ENCODE data around the gene TERT.
"Not testable (repeated sequence)": the region's sequence is repeated elsewhere in the genome, so short reads cannot be mapped to it uniquely, and the experiment has no call there.

TERT gene

GRCh38 chr5:1294835-1295649 lies at the start of gene TERT:
Gene TERT, minus strand, starts transcription at chr5:1295068. Its CDS starts 79 bp downstream, at chr5:1294989.
- DNase-seq (ENCODE audit: low read depth) = peak; percentile 68

- DNase-seq (ENCODE audit: low read depth) = peak; percentile 5
Observed at GRCh38 chr5:1343931-1344901, 49.3 kb upstream of the TERT start.

- DNase-seq (ENCODE audit: low read depth) = no peak
Observed at GRCh38 chr5:1343315-1343751, 48.5 kb upstream of the TERT start.

GRCh38 chr5:1342711-1343110 lies 47.8 kb upstream of the TERT start:
- DNase-seq (ENCODE audit: low read depth) = not testable (repeated sequence)

GRCh38 chr5:1342268-1342667 lies 47.4 kb upstream of the TERT start:
- no peak for DNase-seq (ENCODE audit: low read depth)

- no peak for DNase-seq (ENCODE audit: low read depth)
Observed at GRCh38 chr5:1341863-1342262, 47.0 kb upstream of the TERT start.

GRCh38 chr5:1339818-1340210 lies 44.9 kb upstream of the TERT start:
- DNase-seq (ENCODE audit: low read depth) = not testable (repeated sequence)

- DNase-seq (ENCODE audit: low read depth) = not testable (repeated sequence)
Observed at GRCh38 chr5:1339139-1339817, 44.4 kb upstream of the TERT start.

GRCh38 chr5:1338506-1339070 lies 43.7 kb upstream of the TERT start:
- no peak for DNase-seq (ENCODE audit: low read depth)

GRCh38 chr5:1338196-1338490 lies 43.3 kb upstream of the TERT start:
- no peak for DNase-seq (ENCODE audit: low read depth)

- no peak for DNase-seq (ENCODE audit: low read depth)
Observed at GRCh38 chr5:1337489-1338195, 42.8 kb upstream of the TERT start.

GRCh38 chr5:1336749-1337488 lies 42.1 kb upstream of the TERT start:
- no peak for DNase-seq (ENCODE audit: low read depth)

GRCh38 chr5:1336106-1336561 lies 41.3 kb upstream of the TERT start:
- no peak for DNase-seq (ENCODE audit: low read depth)

GRCh38 chr5:1335540-1336095 lies 40.8 kb upstream of the TERT start:
- DNase-seq (ENCODE audit: low read depth) = no peak

- DNase-seq (ENCODE audit: low read depth) = no peak
Observed at GRCh38 chr5:1334831-1335539, 40.1 kb upstream of the TERT start.

GRCh38 chr5:1333986-1334385 lies 39.1 kb upstream of the TERT start:
- no peak for DNase-seq (ENCODE audit: low read depth)

GRCh38 chr5:1333286-1333685 lies 38.4 kb upstream of the TERT start:
- not testable (repeated sequence) for DNase-seq (ENCODE audit: low read depth)

- no peak for DNase-seq (ENCODE audit: low read depth)
Observed at GRCh38 chr5:1332461-1333001, 37.7 kb upstream of the TERT start.

GRCh38 chr5:1331861-1332405 lies 37.1 kb upstream of the TERT start:
- no peak for DNase-seq (ENCODE audit: low read depth)

Data from activated T-helper 1 cell treated with Interleukin-2 at 50 U/mL for 16 hours (primary cell).